ENCODE results near the gene ATOSB.
"Not testable (repeated sequence)": the region's sequence is repeated elsewhere in the genome, so short reads cannot be mapped to it uniquely, and the experiment has no call there.

The ATOSB gene

GRCh38 chr9:35156781-35157180 is 41.1 kb upstream of the ATOSB start:
- no peak for TF ChIP-seq CTCF (IDR thresholded peaks at IDR 0.05; ENCODE audit: extremely low read depth, missing control alignments)
- DNase-seq (ENCODE audit: low spot score) = no peak

DNA sequence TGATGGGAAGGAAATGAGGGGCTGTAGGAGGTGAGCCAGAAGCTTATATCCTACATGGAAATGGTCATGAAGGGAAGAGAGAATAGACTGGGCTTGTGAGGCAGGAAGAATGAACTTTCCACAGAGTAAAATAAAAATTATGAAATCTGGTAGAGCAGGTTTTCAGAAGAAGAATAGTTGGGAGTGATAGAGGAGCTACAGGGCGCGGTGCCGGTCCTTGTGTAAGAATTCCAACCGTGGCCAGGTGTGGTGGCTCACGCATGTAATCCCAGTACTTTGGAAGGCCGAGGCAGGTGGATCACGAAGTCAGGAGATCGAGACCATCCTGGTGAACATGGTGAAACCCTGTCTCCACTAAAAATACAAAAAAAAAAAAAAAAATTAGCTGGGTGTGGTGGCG is 37.3 kb upstream of the ATOSB start:
- no peak for TF ChIP-seq CTCF (IDR thresholded peaks at IDR 0.05; ENCODE audit: extremely low read depth, missing control alignments)
- no peak for DNase-seq (ENCODE audit: low spot score)

- not testable (repeated sequence) for DNase-seq (ENCODE audit: low spot score)
Measured at GRCh38 chr9:35147941-35148563, 32.4 kb upstream of the ATOSB start.

GRCh38 chr9:35142037-35142436 is 26.4 kb upstream of the ATOSB start:
- no peak for TF ChIP-seq CTCF (IDR thresholded peaks at IDR 0.05; ENCODE audit: extremely low read depth, missing control alignments)
- no peak for DNase-seq (ENCODE audit: low spot score)

DNA sequence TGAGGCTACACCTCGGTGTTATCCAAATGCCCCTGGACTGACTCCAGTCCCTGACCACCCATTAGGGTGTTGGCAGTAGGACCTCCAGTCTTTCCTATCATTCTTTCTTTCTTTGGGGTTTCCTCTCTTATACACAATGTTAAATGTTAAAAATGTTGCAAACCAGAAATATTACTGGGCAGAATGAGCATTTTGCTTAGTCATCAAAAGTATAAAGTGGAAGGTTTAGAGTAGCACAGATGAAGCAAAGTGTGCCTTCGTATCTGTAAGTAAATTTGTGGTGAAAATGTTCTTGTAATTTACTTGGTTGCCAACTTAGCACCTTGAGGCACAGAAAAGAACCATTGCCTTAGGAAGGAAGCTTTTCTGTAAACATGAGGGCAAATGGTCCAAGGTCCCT is 24.4 kb upstream of the ATOSB start:
- no peak for DNase-seq (ENCODE audit: low spot score)
- no peak for TF ChIP-seq CTCF (IDR thresholded peaks at IDR 0.05; ENCODE audit: extremely low read depth, missing control alignments)

DNA sequence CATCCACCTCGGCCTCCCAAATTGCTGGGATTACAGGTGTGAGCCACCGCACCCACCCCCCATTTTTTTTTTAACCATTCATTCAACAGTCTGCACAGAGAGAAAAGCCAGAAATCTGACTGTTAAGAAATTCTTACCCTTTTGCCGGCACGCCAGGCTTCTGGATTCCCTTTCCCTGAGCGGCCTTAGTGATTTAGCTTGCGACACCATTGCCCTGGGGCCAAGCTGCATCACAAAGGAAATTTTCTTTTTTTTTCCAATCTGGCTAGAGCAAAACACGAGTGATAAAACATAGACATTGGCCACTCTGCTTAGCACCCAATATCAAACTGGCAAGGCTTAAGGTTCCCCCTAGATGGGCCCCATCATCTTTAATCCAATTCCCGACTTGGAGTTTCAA is 21.2 kb upstream of the ATOSB start:
- no peak for DNase-seq (ENCODE audit: low spot score)
- TF ChIP-seq CTCF (IDR thresholded peaks at IDR 0.05; ENCODE audit: extremely low read depth, missing control alignments) = no peak

DNA sequence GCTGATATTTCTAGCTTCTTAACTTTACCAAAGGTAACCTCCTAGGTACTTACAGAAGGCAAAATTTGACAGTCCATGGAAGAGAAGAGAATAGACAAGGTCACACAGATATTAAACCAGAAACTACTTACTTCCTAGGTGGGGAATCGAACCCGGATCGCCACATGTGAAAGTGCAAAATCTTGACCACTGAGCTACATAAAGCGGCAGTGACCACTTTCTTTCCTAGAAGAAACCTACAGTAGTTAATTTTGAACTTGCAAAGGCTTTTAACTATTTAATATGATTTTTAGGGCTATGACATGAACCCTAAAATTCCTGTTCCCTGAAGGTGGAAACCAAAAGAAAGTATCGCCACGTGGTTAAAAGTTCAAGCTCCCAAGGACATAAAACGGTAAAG is 20.3 kb upstream of the ATOSB start:
- no peak for DNase-seq (ENCODE audit: low spot score)
- no peak for TF ChIP-seq CTCF (IDR thresholded peaks at IDR 0.05; ENCODE audit: extremely low read depth, missing control alignments)

DNA sequence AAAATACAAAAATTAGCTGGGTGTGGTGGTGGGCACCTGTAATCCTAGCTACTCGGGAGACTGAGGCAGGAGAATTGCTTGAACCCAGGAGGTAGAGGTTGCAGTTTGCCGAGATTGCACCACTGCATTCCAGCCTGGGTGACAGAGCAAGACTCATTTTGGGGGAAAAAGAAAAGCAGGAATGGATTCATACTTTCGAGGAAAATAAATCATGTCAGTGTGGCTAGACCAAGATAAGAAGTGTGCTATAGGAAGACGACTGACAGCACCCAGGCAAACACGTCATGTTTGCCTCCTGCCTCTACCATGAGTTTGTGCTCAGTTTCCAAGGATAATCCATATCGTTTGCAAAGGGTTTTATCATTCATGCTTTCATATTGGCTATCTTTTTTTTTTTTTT is 19.3 kb upstream of the ATOSB start:
- TF ChIP-seq CTCF (IDR thresholded peaks at IDR 0.05; ENCODE audit: extremely low read depth, missing control alignments) = no peak
- no peak for DNase-seq (ENCODE audit: low spot score)
